Liver (tissue), 9 donors: ENCODE results near the gene KIF17. TPM values are rescaled to one million over a fixed set of nuclear protein-coding genes. Genes with fewer than 3 reads are reported as not detected.

Experiments
- DNase-seq: peaks from one replicate; pipeline ENCODE4 v3.0.0-alpha.2; 2017; ENCODE audit warnings: low spot score
- H3K27ac ChIP-seq, 2 donors: one replicate each; pipeline ENCODE4 v1.7.0; 2013; ENCODE audit warnings: inconsistent platforms in 2 of 2, low read length in 2 of 2, control low read depth in 1 of 2, low read depth in 1 of 2, mild to moderate bottlenecking in 1 of 2
- H3K27me3 ChIP-seq, 4 donors: one replicate each; pipeline versions ENCODE4 v1.6.1 to v1.7.0; 2013; ENCODE audit warnings: low read length in 3 of 4, inconsistent platforms in 1 of 4, mild to moderate bottlenecking in 1 of 4, moderate library complexity in 1 of 4; ENCODE audit not compliant: control insufficient read depth in 4 of 4, insufficient read depth in 4 of 4
- H3K36me3 ChIP-seq, 4 donors: one replicate each; pipeline versions ENCODE4 v1.6.1 to v1.7.0; 2013; ENCODE audit warnings: low read length in 3 of 4, mild to moderate bottlenecking in 3 of 4, low read depth in 1 of 4, moderate library complexity in 1 of 4; ENCODE audit not compliant: control insufficient read depth in 4 of 4, insufficient read depth in 3 of 4
- H3K4me1 ChIP-seq, 4 donors: one replicate each; pipeline versions ENCODE4 v1.6.1 to v1.7.0; 2013; ENCODE audit warnings: low read length in 3 of 4, mild to moderate bottlenecking in 3 of 4, moderate library complexity in 1 of 4; ENCODE audit not compliant: control insufficient read depth in 4 of 4, insufficient read depth in 4 of 4
- H3K4me3 ChIP-seq, 3 donors: one replicate each; pipeline versions ENCODE4 v1.6.1 to v1.7.0; 2013; ENCODE audit warnings: low read length in 3 of 3, control low read depth in 1 of 3, low read depth in 1 of 3, mild to moderate bottlenecking in 1 of 3
- H3K9ac ChIP-seq, 2 donors: one replicate each; pipeline ENCODE4 v1.7.0; 2013; ENCODE audit warnings: low read length in 2 of 2, mild to moderate bottlenecking in 2 of 2, moderate library complexity in 2 of 2, control low read depth in 1 of 2, low read depth in 1 of 2
- H3K9me3 ChIP-seq, 4 donors: one replicate each; pipeline versions ENCODE4 v1.6.1 to v1.7.0; 2013; ENCODE audit warnings: low read length in 3 of 4; ENCODE audit not compliant: control insufficient read depth in 4 of 4
- ATF3 ChIP-seq: IDR thresholded peaks from 2 replicates; pipeline ENCODE4 v1.6.1; 2016; ENCODE audit warnings: antibody characterized with exemption
- CTCF ChIP-seq: fragments of 150-350 bp; IDR thresholded peaks from 2 replicates; pipeline ENCODE4 v1.5.1; 2017; ENCODE audit warnings: improper control_type of control experiment, low read depth, low read length; ENCODE audit not compliant: missing input control
- EGR1 ChIP-seq, 2 donors: IDR thresholded peaks; 2 replicates each; pipeline ENCODE4 v1.6.1; 2016 to 2018; ENCODE audit warnings: antibody characterized with exemption in 2 of 2, low read depth in 2 of 2
- FOXA1 ChIP-seq: IDR thresholded peaks from 2 replicates; pipeline ENCODE4 v1.6.1; 2016; ENCODE audit warnings: antibody characterized with exemption
- FOXA2 ChIP-seq: IDR thresholded peaks from 2 replicates; pipeline ENCODE4 v1.6.1; 2016; ENCODE audit warnings: antibody characterized with exemption
- GABPA ChIP-seq, 2 donors: IDR thresholded peaks in 1 of 2; conservative IDR thresholded peaks in 1 of 2; 2 replicates each; pipeline ENCODE4 v1.6.1; 2016; ENCODE audit warnings: antibody characterized with exemption in 2 of 2, mild to moderate bottlenecking in 1 of 2, moderate library complexity in 1 of 2
- HNF4A ChIP-seq, 2 donors: conservative IDR thresholded peaks; 2 replicates each; pipeline ENCODE4 v1.6.1; 2016; ENCODE audit warnings: antibody characterized with exemption in 2 of 2, mild to moderate bottlenecking in 2 of 2
- HNF4G ChIP-seq: IDR thresholded peaks from 2 replicates; pipeline ENCODE4 v1.6.1; 2016; ENCODE audit warnings: antibody characterized with exemption
- JUND ChIP-seq, 2 donors: IDR thresholded peaks; 2 replicates each; pipeline ENCODE4 v1.6.1; 2016; ENCODE audit warnings: antibody characterized with exemption in 2 of 2
- MAX ChIP-seq: IDR thresholded peaks from 2 replicates; pipeline ENCODE4 v1.6.1; 2016; ENCODE audit warnings: antibody characterized with exemption
- NR2F2 ChIP-seq: IDR thresholded peaks from 2 replicates; pipeline ENCODE4 v1.6.1; 2016; ENCODE audit warnings: antibody characterized with exemption
- RAD21 ChIP-seq, 2 donors: IDR thresholded peaks; 2 replicates each; pipeline ENCODE4 v1.6.1; 2016; ENCODE audit warnings: antibody characterized with exemption in 2 of 2, mild to moderate bottlenecking in 2 of 2
- RXRA ChIP-seq, 2 donors: IDR thresholded peaks; 2 replicates each; pipeline ENCODE4 v1.6.1; 2017 to 2018; ENCODE audit warnings: antibody characterized with exemption in 2 of 2, mild to moderate bottlenecking in 1 of 2
- SP1 ChIP-seq: IDR thresholded peaks from 2 replicates; pipeline ENCODE4 v1.6.1; 2018; ENCODE audit warnings: antibody characterized with exemption, mild to moderate bottlenecking
- TAF1 ChIP-seq: conservative IDR thresholded peaks from 2 replicates; pipeline ENCODE4 v1.6.1; 2016; ENCODE audit warnings: antibody characterized with exemption, mild to moderate bottlenecking
- YY1 ChIP-seq: IDR thresholded peaks from 2 replicates; pipeline ENCODE4 v1.6.1; 2016; ENCODE audit warnings: antibody characterized with exemption, mild to moderate bottlenecking
- WGBS: extraction: QIAGEN DNeasy Blood & Tissue Kit; methylation state at CpG from one replicate; pipeline ENCODE4 v1.1.7; 2013; 5-methylcytosine and 5-hydroxymethylcytosine counted together
- polyA plus RNA-seq, 2 donors: library from polyadenylated mRNA; stranded (reverse) in 1 of 2; unstranded in 1 of 2; fragments of 200-250 nt in 1 of 2; fragments of >200 nt in 1 of 2; fragmentation: Nextera tagmentation in 1 of 2; extraction: Ambion mirVana in 1 of 2; gene quantifications; one replicate each; pipeline versions ENCODE4 v1.2.1 to v1.2.3, GENCODE V29; 2013 to 2015
- total RNA-seq, 2 donors: library from RNA; depleted of rRNA; stranded (reverse); fragments of >200 nt; gene quantifications; one replicate each; pipeline ENCODE4 v1.2.3, GENCODE V29; 2014
- TF ChIP-seq, protein P1 (sequence below): IDR thresholded peaks from 2 replicates; pipeline ENCODE4 v1.6.1; 2016; ENCODE audit warnings: antibody characterized with exemption, mild to moderate bottlenecking
- TF ChIP-seq, protein P2 (sequence below): IDR thresholded peaks from 2 replicates; pipeline ENCODE4 v1.6.1; 2016; ENCODE audit warnings: antibody characterized with exemption
- donor health status: healthy.
- donor health status: healthy.
- donor health status: healthy.
- donor health status: healthy.
- donor health status: healthy.

The KIF17 gene
- total and polyA plus RNA-seq, 4 donors, result 1.0 to 2.7 (median 2.0) TPM

GRCh38 chr1:20672265-20672632 lies 45.6 kb downstream of the KIF17 start:
- TF ChIP-seq GABPA (IDR thresholded peaks at IDR 0.05 in 1 of 2, conservative IDR thresholded peaks at IDR 0.05 in 1 of 2), result no peak
- no peak for TF ChIP-seq RAD21 (IDR thresholded peaks at IDR 0.05)
- TF ChIP-seq YY1, result no peak
- no peak for TF ChIP-seq SP1
- no peak for TF ChIP-seq FOXA1
- no peak for TF ChIP-seq CTCF
- no peak for TF ChIP-seq TAF1
- no peak for TF ChIP-seq HNF4A (conservative IDR thresholded peaks at IDR 0.05)
- TF ChIP-seq FOXA2, result no peak
- no peak for TF ChIP-seq EGR1 (IDR thresholded peaks at IDR 0.05; ENCODE audit: low read depth in 2 of 2)
- TF ChIP-seq HNF4G, result no peak
- no peak for TF ChIP-seq MAX
- TF ChIP-seq, protein P1, sequence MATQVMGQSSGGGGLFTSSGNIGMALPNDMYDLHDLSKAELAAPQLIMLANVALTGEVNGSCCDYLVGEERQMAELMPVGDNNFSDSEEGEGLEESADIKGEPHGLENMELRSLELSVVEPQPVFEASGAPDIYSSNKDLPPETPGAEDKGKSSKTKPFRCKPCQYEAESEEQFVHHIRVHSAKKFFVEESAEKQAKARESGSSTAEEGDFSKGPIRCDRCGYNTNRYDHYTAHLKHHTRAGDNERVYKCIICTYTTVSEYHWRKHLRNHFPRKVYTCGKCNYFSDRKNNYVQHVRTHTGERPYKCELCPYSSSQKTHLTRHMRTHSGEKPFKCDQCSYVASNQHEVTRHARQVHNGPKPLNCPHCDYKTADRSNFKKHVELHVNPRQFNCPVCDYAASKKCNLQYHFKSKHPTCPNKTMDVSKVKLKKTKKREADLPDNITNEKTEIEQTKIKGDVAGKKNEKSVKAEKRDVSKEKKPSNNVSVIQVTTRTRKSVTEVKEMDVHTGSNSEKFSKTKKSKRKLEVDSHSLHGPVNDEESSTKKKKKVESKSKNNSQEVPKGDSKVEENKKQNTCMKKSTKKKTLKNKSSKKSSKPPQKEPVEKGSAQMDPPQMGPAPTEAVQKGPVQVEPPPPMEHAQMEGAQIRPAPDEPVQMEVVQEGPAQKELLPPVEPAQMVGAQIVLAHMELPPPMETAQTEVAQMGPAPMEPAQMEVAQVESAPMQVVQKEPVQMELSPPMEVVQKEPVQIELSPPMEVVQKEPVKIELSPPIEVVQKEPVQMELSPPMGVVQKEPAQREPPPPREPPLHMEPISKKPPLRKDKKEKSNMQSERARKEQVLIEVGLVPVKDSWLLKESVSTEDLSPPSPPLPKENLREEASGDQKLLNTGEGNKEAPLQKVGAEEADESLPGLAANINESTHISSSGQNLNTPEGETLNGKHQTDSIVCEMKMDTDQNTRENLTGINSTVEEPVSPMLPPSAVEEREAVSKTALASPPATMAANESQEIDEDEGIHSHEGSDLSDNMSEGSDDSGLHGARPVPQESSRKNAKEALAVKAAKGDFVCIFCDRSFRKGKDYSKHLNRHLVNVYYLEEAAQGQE, result no peak
- no peak for TF ChIP-seq JUND (IDR thresholded peaks at IDR 0.05)
- TF ChIP-seq NR2F2, result no peak
- H3K9me3 ChIP-seq, result no peaks in the 10 kb centered on the region
- no peaks in the 10 kb centered on the region for H3K36me3 ChIP-seq
- H3K27ac ChIP-seq, result no peak overlapping the region
- no peaks in the 10 kb centered on the region for H3K4me1 ChIP-seq
- H3K9ac ChIP-seq, result no peak overlapping the region
- no peaks in the 10 kb centered on the region for H3K27me3 ChIP-seq
- DNase-seq, result no peak
- no peak overlapping the region for H3K4me3 ChIP-seq
- WGBS, result 83% methylated on average over 4 of the region's 4 CpGs

GRCh38 chr1:20670936-20671335 lies 46.9 kb downstream of the KIF17 start:
- WGBS, result 94% methylated on average over 5 of the region's 5 CpGs
- TF ChIP-seq FOXA1 (no peak), RXRA (IDR thresholded peaks at IDR 0.05) (no peak), EGR1 (IDR thresholded peaks at IDR 0.05; ENCODE audit: low read depth in 2 of 2) (no peak), CTCF (no peak), YY1 (no peak), ATF3 (no peak), HNF4A (conservative IDR thresholded peaks at IDR 0.05) (no peak), TAF1 (no peak), MAX (no peak), FOXA2 (no peak), HNF4G (no peak), GABPA (IDR thresholded peaks at IDR 0.05 in 1 of 2, conservative IDR thresholded peaks at IDR 0.05 in 1 of 2) (no peak), NR2F2 (no peak)
- TF ChIP-seq, protein P2, sequence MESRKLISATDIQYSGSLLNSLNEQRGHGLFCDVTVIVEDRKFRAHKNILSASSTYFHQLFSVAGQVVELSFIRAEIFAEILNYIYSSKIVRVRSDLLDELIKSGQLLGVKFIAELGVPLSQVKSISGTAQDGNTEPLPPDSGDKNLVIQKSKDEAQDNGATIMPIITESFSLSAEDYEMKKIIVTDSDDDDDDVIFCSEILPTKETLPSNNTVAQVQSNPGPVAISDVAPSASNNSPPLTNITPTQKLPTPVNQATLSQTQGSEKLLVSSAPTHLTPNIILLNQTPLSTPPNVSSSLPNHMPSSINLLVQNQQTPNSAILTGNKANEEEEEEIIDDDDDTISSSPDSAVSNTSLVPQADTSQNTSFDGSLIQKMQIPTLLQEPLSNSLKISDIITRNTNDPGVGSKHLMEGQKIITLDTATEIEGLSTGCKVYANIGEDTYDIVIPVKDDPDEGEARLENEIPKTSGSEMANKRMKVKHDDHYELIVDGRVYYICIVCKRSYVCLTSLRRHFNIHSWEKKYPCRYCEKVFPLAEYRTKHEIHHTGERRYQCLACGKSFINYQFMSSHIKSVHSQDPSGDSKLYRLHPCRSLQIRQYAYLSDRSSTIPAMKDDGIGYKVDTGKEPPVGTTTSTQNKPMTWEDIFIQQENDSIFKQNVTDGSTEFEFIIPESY, result no peak
- Histone ChIP-seq H3K9ac (no peak overlapping the region), H3K4me3 (no peak overlapping the region), H3K9me3 (no peaks in the 10 kb centered on the region), H3K27ac (no peak overlapping the region), H3K27me3 (no peaks in the 10 kb centered on the region), H3K36me3 (no peaks in the 10 kb centered on the region), H3K4me1 (no peaks in the 10 kb centered on the region)
- DNase-seq, result no peak
